ENCODE data around the gene FLT1. TPM values are rescaled to one million over a fixed set of nuclear protein-coding genes. Genes with fewer than 3 reads are reported as not detected.

The FLT1 gene
- total and polyA plus RNA-seq, 11 donors: 13.1 to 73.2 (median 41.1) TPM

GRCh38 chr13:28320884-28321574 lies 173.9 kb downstream of the FLT1 start:
- peaks cover 4 to 62% (median 27%) of the 10 kb centered on the region in 12 donors for H3K4me1 ChIP-seq

GRCh38 chr13:28320209-28320608 lies 174.7 kb downstream of the FLT1 start:
- H3K27me3 ChIP-seq: no peaks in the 10 kb centered on the region
- no peaks in the 10 kb centered on the region for H3K9me3 ChIP-seq
- H3K36me3 ChIP-seq: peaks cover 0 to 37% (median 5%) of the 10 kb centered on the region in 9 donors
- no peak for DNase-seq
- no peak for ATAC-seq
- no peak overlapping the region for H3K4me3 ChIP-seq
- peaks cover 4 to 57% (median 27%) of the 10 kb centered on the region in 12 donors for H3K4me1 ChIP-seq
- H3K27ac ChIP-seq: peak overlapping the region in 1 of 12 donors; percentile 15
- intact Hi-C loops (cut with DNase I): loop anchor here in 8 of 10 donors (5.0 to 10.0 kb wide), 9 partner anchors 82 to 477 kb away; partner anchors contain the start of gene FLT1 (in 2 of the 8)
- WGBS, 4 donors: 91 to 95% (median 91%) methylated on average over 6 of the region's 6 CpGs
- no peak for TF ChIP-seq POLR2A (IDR thresholded peaks at IDR 0.05)
- TF ChIP-seq CTCF (IDR thresholded peaks at IDR 0.05): no peak

More at GRCh38 chr13:28320884-28321574, 173.9 kb downstream of the FLT1 start:
- H3K36me3 ChIP-seq: peaks cover 0 to 37% (median 5%) of the 10 kb centered on the region in 9 donors
- intact Hi-C loops (cut with DNase I): loop anchor here in 8 of 10 donors (5.0 to 10.0 kb wide), 9 partner anchors 81 to 476 kb away; partner anchors contain the start of gene FLT1 (in 2 of the 8)
- no peaks in the 10 kb centered on the region for H3K27me3 ChIP-seq
- DNase-seq: no peak
- no peaks in the 10 kb centered on the region for H3K9me3 ChIP-seq
- peak in 1 of 4 donors; percentile 52 for ATAC-seq
- no peak for TF ChIP-seq CTCF (IDR thresholded peaks at IDR 0.05)
- no peak for TF ChIP-seq POLR2A (IDR thresholded peaks at IDR 0.05)
- no peak overlapping the region for H3K4me3 ChIP-seq
- 67 to 77% (median 74%) methylated on average over 11 of the region's 11 CpGs for WGBS, 4 donors
- peak overlapping the region in 3 of 12 donors; percentile 18 to 43 (median 34) for H3K27ac ChIP-seq

- Histone ChIP-seq H3K27ac (no peak overlapping the region), H3K36me3 (peaks cover 0 to 37% (median 5%) of the 10 kb centered on the region in 9 donors), H3K27me3 (no peaks in the 10 kb centered on the region), H3K9me3 (no peaks in the 10 kb centered on the region), H3K4me3 (no peak overlapping the region), H3K4me1 (peaks cover 0 to 50% (median 22%) of the 10 kb centered on the region in 12 donors)
- TF ChIP-seq CTCF (IDR thresholded peaks at IDR 0.05) (no peak), POLR2A (IDR thresholded peaks at IDR 0.05) (no peak)
- intact Hi-C loops (cut with DNase I): loop anchor here in 1 of 10 donors (10.0 kb wide), 1 partner anchor 475 kb away; no protein-coding TSS in a partner anchor
- WGBS, 4 donors: 82 to 87% (median 85%) methylated on average over 5 of the region's 5 CpGs
- DNase-seq (no peak), ATAC-seq (no peak)
Measured at GRCh38 chr13:28319528-28319927, 175.4 kb downstream of the FLT1 start.

GRCh38 chr13:28318496-28318895 lies 176.4 kb downstream of the FLT1 start:
- Histone ChIP-seq H3K36me3 (peaks cover 0 to 43% (median 5%) of the 10 kb centered on the region in 9 donors), H3K27ac (no peak overlapping the region), H3K9me3 (no peaks in the 10 kb centered on the region), H3K27me3 (no peaks in the 10 kb centered on the region), H3K4me1 (peaks cover 0 to 40% (median 15%) of the 10 kb centered on the region in 12 donors), H3K4me3 (no peak overlapping the region)
- no peak for TF ChIP-seq POLR2A (IDR thresholded peaks at IDR 0.05)
- no peak for TF ChIP-seq CTCF (IDR thresholded peaks at IDR 0.05)
- 54 to 66% (median 60%) methylated on average over 7 of the region's 7 CpGs for WGBS, 4 donors
- DNase-seq: no peak
- no peak for ATAC-seq
- intact Hi-C loops (cut with DNase I): loop anchor here in 1 of 10 donors (10.0 kb wide), 1 partner anchor 476 kb away; no protein-coding TSS in a partner anchor

Measured in heart left ventricle (tissue), 16 donors.